ENCODE results near the gene CUEDC1. TPM values are rescaled to one million over a fixed set of nuclear protein-coding genes. Genes with fewer than 3 reads are reported as not detected.

CUEDC1 gene
- total and polyA plus RNA-seq, 2 of the 13 experiments (the other 11 are each of a cell fraction or from before 2014, with no cell fraction given) = 7.4 to 12.9 TPM

DNA sequence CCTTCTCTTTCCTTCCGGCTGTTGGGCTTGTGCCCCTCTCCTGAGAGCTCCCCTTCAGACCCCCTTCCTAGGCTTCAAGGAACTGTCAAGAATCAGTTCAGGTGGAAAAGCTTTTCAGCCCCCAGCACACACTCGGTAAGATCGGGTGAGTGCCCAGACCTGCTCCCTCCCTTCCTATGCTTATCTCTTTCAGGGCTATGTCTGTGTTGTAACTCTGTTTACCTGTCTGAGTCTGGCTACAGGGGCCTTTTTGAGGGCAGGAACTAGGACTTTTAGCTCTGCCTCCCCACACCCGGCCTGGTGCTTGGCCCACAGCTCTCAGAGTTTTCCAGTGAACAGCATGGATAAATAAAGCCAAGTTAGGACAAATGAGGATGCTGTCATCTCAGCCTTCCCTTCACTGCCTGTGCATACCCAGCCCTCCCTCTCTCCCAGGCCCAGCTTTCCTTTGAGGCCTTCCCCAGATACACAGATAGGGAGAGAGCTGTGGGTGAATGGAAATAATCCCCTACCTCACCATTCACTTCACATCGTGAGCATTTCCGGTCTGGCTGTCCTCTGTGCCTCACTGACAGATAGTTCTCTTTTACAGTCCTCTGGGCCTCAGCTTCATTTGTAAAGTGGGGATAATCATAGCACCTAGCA, 99.7 kb downstream of the CUEDC1 start (continued):
- TF ChIP-seq, protein P1, sequence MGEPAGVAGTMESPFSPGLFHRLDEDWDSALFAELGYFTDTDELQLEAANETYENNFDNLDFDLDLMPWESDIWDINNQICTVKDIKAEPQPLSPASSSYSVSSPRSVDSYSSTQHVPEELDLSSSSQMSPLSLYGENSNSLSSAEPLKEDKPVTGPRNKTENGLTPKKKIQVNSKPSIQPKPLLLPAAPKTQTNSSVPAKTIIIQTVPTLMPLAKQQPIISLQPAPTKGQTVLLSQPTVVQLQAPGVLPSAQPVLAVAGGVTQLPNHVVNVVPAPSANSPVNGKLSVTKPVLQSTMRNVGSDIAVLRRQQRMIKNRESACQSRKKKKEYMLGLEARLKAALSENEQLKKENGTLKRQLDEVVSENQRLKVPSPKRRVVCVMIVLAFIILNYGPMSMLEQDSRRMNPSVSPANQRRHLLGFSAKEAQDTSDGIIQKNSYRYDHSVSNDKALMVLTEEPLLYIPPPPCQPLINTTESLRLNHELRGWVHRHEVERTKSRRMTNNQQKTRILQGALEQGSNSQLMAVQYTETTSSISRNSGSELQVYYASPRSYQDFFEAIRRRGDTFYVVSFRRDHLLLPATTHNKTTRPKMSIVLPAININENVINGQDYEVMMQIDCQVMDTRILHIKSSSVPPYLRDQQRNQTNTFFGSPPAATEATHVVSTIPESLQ (CRISPR knock-in tag; conservative IDR thresholded peaks at IDR 0.05) = no peak
- TF ChIP-seq HOXD1 (CRISPR knock-in tag; IDR thresholded peaks at IDR 0.05) (0 out of 2 replicates have a peak, but pooled peaks have one; percentile 80), GABPA (IDR thresholded peaks at IDR 0.05; ENCODE audit: low read depth, low read length) (no peak), GABPA (CRISPR knock-in tag; IDR thresholded peaks at IDR 0.05; ENCODE audit: low read depth) (peak; percentile 67; the same call in 1 of the 2 replicates), CREM (IDR thresholded peaks at IDR 0.05) (peak; percentile 75), CREM (CRISPR knock-in tag; IDR thresholded peaks at IDR 0.05) (no peak), SP5 (CRISPR knock-in tag; IDR thresholded peaks at IDR 0.05; ENCODE audit: borderline replicate concordance, low read depth) (peak; percentile 75), SP4 (CRISPR knock-in tag; IDR thresholded peaks at IDR 0.05) (peak; percentile 70), GATAD1 (CRISPR knock-in tag; IDR thresholded peaks at IDR 0.05) (no peak; the same call in 1 of the 2 replicates), DMAP1 (CRISPR knock-in tag; IDR thresholded peaks at IDR 0.05) (0 out of 2 replicates have a peak, but pooled peaks have one; percentile 48), ZNF558 (CRISPR knock-in tag; IDR thresholded peaks at IDR 0.05; ENCODE audit: borderline replicate concordance) (no peak; the same call in 1 of the 2 replicates), ESRRA (CRISPR knock-in tag; IDR thresholded peaks at IDR 0.05; ENCODE audit: low read depth) (no peak), YY1 (IDR thresholded peaks at IDR 0.05; ENCODE audit: insufficient read depth, insufficient replicate concordance, low read depth, low read length) (no peak), ZNF251 (CRISPR knock-in tag; IDR thresholded peaks at IDR 0.05) (no peak), ZNF496 (CRISPR knock-in tag; IDR thresholded peaks at IDR 0.05; ENCODE audit: insufficient replicate concordance) (no peak), TCF12 (IDR thresholded peaks at IDR 0.05) (no peak), TCF12 (CRISPR knock-in tag; IDR thresholded peaks at IDR 0.05) (peak; percentile 77), CCDC6 (CRISPR knock-in tag; IDR thresholded peaks at IDR 0.05) (peak; percentile 69), FOXP1 (IDR thresholded peaks at IDR 0.05) (peak; percentile 71; the same call in 1 of the 2 replicates), FOXP1 (CRISPR knock-in tag; IDR thresholded peaks at IDR 0.05) (peak; percentile 97), HCFC1 (IDR thresholded peaks at IDR 0.05; ENCODE audit: low read depth, low read length) (no peak), KAT8 (CRISPR knock-in tag; IDR thresholded peaks at IDR 0.05) (peak; percentile 76), AGO2 (optimal IDR thresholded peaks at IDR 0.05; ENCODE audit: low read depth, low read length) (no peak), KLF12 (CRISPR knock-in tag; IDR thresholded peaks at IDR 0.05; ENCODE audit: borderline replicate concordance) (peak; percentile 55; the same call in 1 of the 2 replicates), ZNF101 (CRISPR knock-in tag; IDR thresholded peaks at IDR 0.05; ENCODE audit: borderline replicate concordance, low read depth) (no peak), ZNF501 (CRISPR knock-in tag; IDR thresholded peaks at IDR 0.05) (peak; percentile 59; the same call in 1 of the 2 replicates), TCF7L2 (IDR thresholded peaks at IDR 0.05; ENCODE audit: low read depth, low read length) (no peak), NFATC3 (CRISPR knock-in tag; IDR thresholded peaks at IDR 0.05) (no peak)
- TF ChIP-seq, protein P2, sequence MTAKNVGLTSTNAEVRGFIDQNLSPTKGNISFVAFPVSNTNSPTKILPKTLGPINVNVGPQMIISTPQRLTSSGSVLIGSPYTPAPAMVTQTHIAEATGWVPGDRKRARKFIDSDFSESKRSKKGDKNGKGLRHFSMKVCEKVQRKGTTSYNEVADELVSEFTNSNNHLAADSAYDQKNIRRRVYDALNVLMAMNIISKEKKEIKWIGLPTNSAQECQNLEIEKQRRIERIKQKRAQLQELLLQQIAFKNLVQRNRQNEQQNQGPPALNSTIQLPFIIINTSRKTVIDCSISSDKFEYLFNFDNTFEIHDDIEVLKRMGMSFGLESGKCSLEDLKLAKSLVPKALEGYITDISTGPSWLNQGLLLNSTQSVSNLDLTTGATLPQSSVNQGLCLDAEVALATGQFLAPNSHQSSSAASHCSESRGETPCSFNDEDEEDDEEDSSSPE (CRISPR knock-in tag; IDR thresholded peaks at IDR 0.05) = 0 out of 2 replicates have a peak, but pooled peaks have one; percentile 43
- TF ChIP-seq, protein P3, sequence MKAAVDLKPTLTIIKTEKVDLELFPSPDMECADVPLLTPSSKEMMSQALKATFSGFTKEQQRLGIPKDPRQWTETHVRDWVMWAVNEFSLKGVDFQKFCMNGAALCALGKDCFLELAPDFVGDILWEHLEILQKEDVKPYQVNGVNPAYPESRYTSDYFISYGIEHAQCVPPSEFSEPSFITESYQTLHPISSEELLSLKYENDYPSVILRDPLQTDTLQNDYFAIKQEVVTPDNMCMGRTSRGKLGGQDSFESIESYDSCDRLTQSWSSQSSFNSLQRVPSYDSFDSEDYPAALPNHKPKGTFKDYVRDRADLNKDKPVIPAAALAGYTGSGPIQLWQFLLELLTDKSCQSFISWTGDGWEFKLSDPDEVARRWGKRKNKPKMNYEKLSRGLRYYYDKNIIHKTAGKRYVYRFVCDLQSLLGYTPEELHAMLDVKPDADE (CRISPR knock-in tag; IDR thresholded peaks at IDR 0.05) = no peak

All from HepG2 (cell line).